ENCODE data around the gene DSTYK. TPM values are rescaled to one million over a fixed set of nuclear protein-coding genes. Genes with fewer than 3 reads are reported as not detected.

Gene DSTYK
- total and polyA plus RNA-seq, 4 donors: 16.8 to 25.1 (median 20.0) TPM

GRCh38 chr1:205225901-205226765 is 14.6 kb upstream of the DSTYK start:
- Histone ChIP-seq H3K4me3 (ENCODE audit: low read depth, low read length) (no peak overlapping the region), H3K4me1 (ENCODE audit: control insufficient read depth, insufficient read depth, low read length) (peaks cover 21% of the 10 kb centered on the region), H3K27me3 (ENCODE audit: control insufficient read depth, insufficient read depth, low read length) (peaks cover 2% of the 10 kb centered on the region), H3K9me3 (ENCODE audit: control insufficient read depth, insufficient read depth, low read length) (no peaks in the 10 kb centered on the region), H3K27ac (ENCODE audit: low read depth, low read length) (no peak overlapping the region), H3K36me3 (ENCODE audit: control insufficient read depth, insufficient read depth, low read length) (no peaks in the 10 kb centered on the region)
- 70% methylated on average over 6 of the region's 11 CpGs for WGBS (ENCODE audit: insufficient coverage)
- DNase-seq (ENCODE audit: low read depth in 4 of 6, low spot score in 6 of 6): no peak

GRCh38 chr1:205224736-205225135 is 13.2 kb upstream of the DSTYK start:
- Histone ChIP-seq H3K27me3 (ENCODE audit: control insufficient read depth, insufficient read depth, low read length) (peaks cover 2% of the 10 kb centered on the region), H3K4me1 (ENCODE audit: control insufficient read depth, insufficient read depth, low read length) (peaks cover 14% of the 10 kb centered on the region), H3K9me3 (ENCODE audit: control insufficient read depth, insufficient read depth, low read length) (no peaks in the 10 kb centered on the region), H3K36me3 (ENCODE audit: control insufficient read depth, insufficient read depth, low read length) (no peaks in the 10 kb centered on the region), H3K4me3 (ENCODE audit: low read depth, low read length) (no peak overlapping the region), H3K27ac (ENCODE audit: low read depth, low read length) (no peak overlapping the region)
- no peak for DNase-seq (ENCODE audit: low read depth in 4 of 6, low spot score in 6 of 6)

- Histone ChIP-seq H3K27me3 (ENCODE audit: control insufficient read depth, insufficient read depth, low read length) (no peaks in the 10 kb centered on the region), H3K4me3 (ENCODE audit: low read depth, low read length) (no peak overlapping the region), H3K9me3 (ENCODE audit: control insufficient read depth, insufficient read depth, low read length) (no peaks in the 10 kb centered on the region), H3K4me1 (ENCODE audit: control insufficient read depth, insufficient read depth, low read length) (no peaks in the 10 kb centered on the region), H3K27ac (ENCODE audit: low read depth, low read length) (no peak overlapping the region), H3K36me3 (ENCODE audit: control insufficient read depth, insufficient read depth, low read length) (no peaks in the 10 kb centered on the region)
- peak in 1 of 6 donors; percentile 59 for DNase-seq (ENCODE audit: low read depth in 4 of 6, low spot score in 6 of 6)
- no CpG with 5 or more reads among the region's 2 CpGs for WGBS (ENCODE audit: insufficient coverage)
These were observed 8.9 kb upstream of the DSTYK start for GRCh38 chr1:205220421-205220820.

GRCh38 chr1:205217418-205217817 is 5.9 kb upstream of the DSTYK start:
- WGBS (ENCODE audit: insufficient coverage): 50% methylated on average over 1 of the region's 3 CpGs
- no peak overlapping the region for H3K27ac ChIP-seq (ENCODE audit: low read depth, low read length)
- H3K4me3 ChIP-seq (ENCODE audit: low read depth, low read length): no peak overlapping the region

GRCh38 chr1:205216588-205216987 is 5.1 kb upstream of the DSTYK start:
- Histone ChIP-seq H3K27me3 (ENCODE audit: control insufficient read depth, insufficient read depth, low read length) (no peaks in the 10 kb centered on the region), H3K27ac (ENCODE audit: low read depth, low read length) (no peak overlapping the region), H3K36me3 (ENCODE audit: control insufficient read depth, insufficient read depth, low read length) (no peaks in the 10 kb centered on the region), H3K4me1 (ENCODE audit: control insufficient read depth, insufficient read depth, low read length) (peaks cover 3% of the 10 kb centered on the region), H3K9me3 (ENCODE audit: control insufficient read depth, insufficient read depth, low read length) (no peaks in the 10 kb centered on the region), H3K4me3 (ENCODE audit: low read depth, low read length) (no peak overlapping the region)
- 100% methylated on average over 1 of the region's 4 CpGs for WGBS (ENCODE audit: insufficient coverage)
- no peak for DNase-seq (ENCODE audit: low read depth in 4 of 6, low spot score in 6 of 6)

More at GRCh38 chr1:205217418-205217817, 5.9 kb upstream of the DSTYK start:
- Histone ChIP-seq H3K4me1 (ENCODE audit: control insufficient read depth, insufficient read depth, low read length) (no peaks in the 10 kb centered on the region), H3K9me3 (ENCODE audit: control insufficient read depth, insufficient read depth, low read length) (no peaks in the 10 kb centered on the region), H3K36me3 (ENCODE audit: control insufficient read depth, insufficient read depth, low read length) (no peaks in the 10 kb centered on the region), H3K27me3 (ENCODE audit: control insufficient read depth, insufficient read depth, low read length) (no peaks in the 10 kb centered on the region)
- DNase-seq (ENCODE audit: low read depth in 4 of 6, low spot score in 6 of 6): no peak

- no peak overlapping the region for H3K27ac ChIP-seq (ENCODE audit: low read depth, low read length)
These were observed 3.3 kb upstream of the DSTYK start for GRCh38 chr1:205214756-205215155.

GRCh38 chr1:205211839-205212536 is 486 bp upstream of the DSTYK start:
- peaks cover 9% of the 10 kb centered on the region for H3K4me1 ChIP-seq (ENCODE audit: control insufficient read depth, insufficient read depth, low read length)
- 22% methylated on average over 6 of the region's 13 CpGs for WGBS (ENCODE audit: insufficient coverage)
- H3K27me3 ChIP-seq (ENCODE audit: control insufficient read depth, insufficient read depth, low read length): no peaks in the 10 kb centered on the region
- H3K36me3 ChIP-seq (ENCODE audit: control insufficient read depth, insufficient read depth, low read length): no peaks in the 10 kb centered on the region
- no peak for DNase-seq (ENCODE audit: low read depth in 4 of 6, low spot score in 6 of 6)
- H3K27ac ChIP-seq (ENCODE audit: low read depth, low read length): peak overlapping the region; percentile 95
- peak overlapping the region; percentile 97 for H3K4me3 ChIP-seq (ENCODE audit: low read depth, low read length)
- H3K9me3 ChIP-seq (ENCODE audit: control insufficient read depth, insufficient read depth, low read length): no peaks in the 10 kb centered on the region

More at GRCh38 chr1:205214756-205215155, 3.3 kb upstream of the DSTYK start:
- Histone ChIP-seq H3K4me3 (ENCODE audit: low read depth, low read length) (no peak overlapping the region), H3K27me3 (ENCODE audit: control insufficient read depth, insufficient read depth, low read length) (no peaks in the 10 kb centered on the region), H3K9me3 (ENCODE audit: control insufficient read depth, insufficient read depth, low read length) (no peaks in the 10 kb centered on the region), H3K4me1 (ENCODE audit: control insufficient read depth, insufficient read depth, low read length) (peaks cover 7% of the 10 kb centered on the region), H3K36me3 (ENCODE audit: control insufficient read depth, insufficient read depth, low read length) (no peaks in the 10 kb centered on the region)
- no CpG with 5 or more reads among the region's 1 CpG for WGBS (ENCODE audit: insufficient coverage)
- DNase-seq (ENCODE audit: low read depth in 4 of 6, low spot score in 6 of 6): no peak

GRCh38 chr1:205210756-205211168 is 740 bp downstream of the DSTYK start:
- H3K4me3 ChIP-seq (ENCODE audit: low read depth, low read length): peak overlapping the region; percentile 97
- peak in 2 of 6 donors; percentile 56 for DNase-seq (ENCODE audit: low read depth in 4 of 6, low spot score in 6 of 6)
- peak overlapping the region; percentile 95 for H3K27ac ChIP-seq (ENCODE audit: low read depth, low read length)
- H3K4me1 ChIP-seq (ENCODE audit: control insufficient read depth, insufficient read depth, low read length): peaks cover 9% of the 10 kb centered on the region
- H3K9me3 ChIP-seq (ENCODE audit: control insufficient read depth, insufficient read depth, low read length): no peaks in the 10 kb centered on the region
- H3K36me3 ChIP-seq (ENCODE audit: control insufficient read depth, insufficient read depth, low read length): no peaks in the 10 kb centered on the region
- H3K27me3 ChIP-seq (ENCODE audit: control insufficient read depth, insufficient read depth, low read length): no peaks in the 10 kb centered on the region
- 0% methylated on average over 31 of the region's 31 CpGs for WGBS (ENCODE audit: insufficient coverage)

GRCh38 chr1:205208811-205209210 is 2.7 kb downstream of the DSTYK start:
- WGBS (ENCODE audit: insufficient coverage): no CpG with 5 or more reads among the region's 3 CpGs
- H3K9me3 ChIP-seq (ENCODE audit: control insufficient read depth, insufficient read depth, low read length): no peaks in the 10 kb centered on the region

More at GRCh38 chr1:205208811-205209210, 2.7 kb downstream of the DSTYK start:
- H3K27ac ChIP-seq (ENCODE audit: low read depth, low read length): no peak overlapping the region
- no peak overlapping the region for H3K4me3 ChIP-seq (ENCODE audit: low read depth, low read length)
- no peaks in the 10 kb centered on the region for H3K36me3 ChIP-seq (ENCODE audit: control insufficient read depth, insufficient read depth, low read length)
- no peaks in the 10 kb centered on the region for H3K27me3 ChIP-seq (ENCODE audit: control insufficient read depth, insufficient read depth, low read length)
- peaks cover 9% of the 10 kb centered on the region for H3K4me1 ChIP-seq (ENCODE audit: control insufficient read depth, insufficient read depth, low read length)
- no peak for DNase-seq (ENCODE audit: low read depth in 4 of 6, low spot score in 6 of 6)
